Heart left ventricle (tissue), 13 donors: ENCODE data around the gene GRIN2A.

Source experiments
- POLR2A ChIP-seq, 2 donors: fragments of 450-650 bp; IDR thresholded peaks; one replicate each; pipeline ENCODE4 v1.6.1; 2017; ENCODE audit warnings: antibody characterized with exemption in 2 of 2, mild to moderate bottlenecking in 2 of 2, moderate library complexity in 2 of 2
- TF ChIP-seq, protein P1 (sequence below), 12 donors: fragments of 200-600 bp; sonication (generic) in 4 of 12; IDR thresholded peaks; one replicate each; pipeline versions ENCODE4 v1.5.0 to v1.8.0; 2018 to 2022; ENCODE audit warnings: antibody characterized with exemption in 12 of 12, mild to moderate bottlenecking in 5 of 12
- donor health status: ischemic (EF 13 %, LVEDD 7.1; RV severe dilation, severe dysfunction).
- donor health status: DM: no; HTN: yes; CAD: no.
- donor health status: DM: no; HTN: no; CAD: no.
- donor health status: ischemic (EF 25% LVEDD 6.9; RV normal size, moderate dysfunction).
- donor health status: ischemic (EF 25% LVEDD 5.7; RV mildly dilated, moderate dysfunction).
- donor health status: ischemic (EF 35%, LVEDD 5.7; RV mildly dilated, moderate dysfunction).
- donor health status: nonischemic (EF 11% LVEDD 7.7; RV severe dilation, severe dysfunction).
- donor health status: DM: yes; HTN: yes; CAD: no.
- donor health status: PGD.
- donor health status: ischemic (EF 29% LVEDD 5.4; RV normal size, mild dysfunction).
- donor health status: nonischemic (EF 23%, LVEDD 6.1; RV moderate dilation, normal function).

DNA sequence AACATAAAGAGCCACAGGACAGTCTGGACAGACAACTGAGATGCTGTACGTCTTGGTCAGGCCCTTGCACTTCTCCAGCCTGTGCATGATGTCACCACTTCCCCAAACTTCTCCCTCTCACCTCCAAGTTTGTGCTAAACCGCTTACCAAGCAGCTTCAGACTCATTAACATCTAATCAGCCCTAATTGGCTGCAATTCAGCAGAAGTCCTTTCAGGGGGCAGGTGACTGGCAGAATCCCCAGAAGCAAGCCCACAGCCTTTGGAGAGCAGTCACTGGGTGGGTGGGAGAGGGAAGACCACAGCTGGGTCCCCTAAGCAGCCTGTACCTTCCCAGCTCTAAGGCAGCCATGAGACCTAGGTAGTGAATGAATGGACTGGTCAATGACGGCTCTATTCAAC is 161.4 kb downstream of the GRIN2A start:
- TF ChIP-seq, protein P1, sequence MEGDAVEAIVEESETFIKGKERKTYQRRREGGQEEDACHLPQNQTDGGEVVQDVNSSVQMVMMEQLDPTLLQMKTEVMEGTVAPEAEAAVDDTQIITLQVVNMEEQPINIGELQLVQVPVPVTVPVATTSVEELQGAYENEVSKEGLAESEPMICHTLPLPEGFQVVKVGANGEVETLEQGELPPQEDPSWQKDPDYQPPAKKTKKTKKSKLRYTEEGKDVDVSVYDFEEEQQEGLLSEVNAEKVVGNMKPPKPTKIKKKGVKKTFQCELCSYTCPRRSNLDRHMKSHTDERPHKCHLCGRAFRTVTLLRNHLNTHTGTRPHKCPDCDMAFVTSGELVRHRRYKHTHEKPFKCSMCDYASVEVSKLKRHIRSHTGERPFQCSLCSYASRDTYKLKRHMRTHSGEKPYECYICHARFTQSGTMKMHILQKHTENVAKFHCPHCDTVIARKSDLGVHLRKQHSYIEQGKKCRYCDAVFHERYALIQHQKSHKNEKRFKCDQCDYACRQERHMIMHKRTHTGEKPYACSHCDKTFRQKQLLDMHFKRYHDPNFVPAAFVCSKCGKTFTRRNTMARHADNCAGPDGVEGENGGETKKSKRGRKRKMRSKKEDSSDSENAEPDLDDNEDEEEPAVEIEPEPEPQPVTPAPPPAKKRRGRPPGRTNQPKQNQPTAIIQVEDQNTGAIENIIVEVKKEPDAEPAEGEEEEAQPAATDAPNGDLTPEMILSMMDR (IDR thresholded peaks at IDR 0.05): no peak
- TF ChIP-seq POLR2A (IDR thresholded peaks at IDR 0.05): no peak
